Mesendoderm (in vitro differentiated cells): Measurements from ENCODE around the gene DTX1.

Experiments used
- DNase-seq: peaks from one replicate; pipeline ENCODE4 v3.0.0; 2013
- H2AK5ac ChIP-seq: 2 replicates; pipeline ENCODE4 v1.6.1; 2013; ENCODE audit warnings: low read length, inconsistent platforms
- H2BK120ac ChIP-seq: 2 replicates; pipeline ENCODE4 v1.6.1; 2013; ENCODE audit warnings: low read depth, mild to moderate bottlenecking, low read length, moderate library complexity, mixed read lengths
- H2BK15ac ChIP-seq: replicated peaks from 2 replicates; pipeline ENCODE4 v1.6.1; 2013; ENCODE audit warnings: low read depth, mild to moderate bottlenecking, moderate library complexity
- H2BK5ac ChIP-seq: 2 replicates; pipeline ENCODE4 v1.6.1; 2013; ENCODE audit warnings: low read length, inconsistent platforms
- H3K18ac ChIP-seq: 2 replicates; pipeline ENCODE4 v1.6.1; 2013; ENCODE audit warnings: mild to moderate bottlenecking, low read length, mixed read lengths
- H3K23ac ChIP-seq: one replicate; pipeline ENCODE4 v1.6.1; 2013; ENCODE audit warnings: low read length
- H3K27ac ChIP-seq: 2 replicates; pipeline ENCODE4 v1.5.1; 2013; ENCODE audit warnings: low read depth, mild to moderate bottlenecking, inconsistent platforms, low read length, moderate library complexity
- H3K27me3 ChIP-seq: 2 replicates; pipeline ENCODE4 v1.6.1; 2013; ENCODE audit warnings: low read length, control low read depth, mild to moderate bottlenecking, inconsistent platforms; ENCODE audit not compliant: insufficient read depth, poor library complexity
- H3K36me3 ChIP-seq: 2 replicates; pipeline ENCODE4 v1.6.1; 2013; ENCODE audit warnings: low read length, inconsistent platforms; ENCODE audit not compliant: control insufficient read depth, insufficient read depth
- H3K4ac ChIP-seq: one replicate; pipeline ENCODE4 v1.6.1; 2013; ENCODE audit warnings: low read depth, mild to moderate bottlenecking, low read length, moderate library complexity
- H3K4me1 ChIP-seq: 2 replicates; pipeline ENCODE4 v1.6.1; 2013; ENCODE audit warnings: low read depth, low read length, inconsistent platforms; ENCODE audit not compliant: control insufficient read depth
- H3K4me2 ChIP-seq: 2 replicates; pipeline ENCODE4 v1.6.1; 2013; ENCODE audit warnings: low read length
- H3K4me3 ChIP-seq: 2 replicates; pipeline ENCODE4 v1.5.1; 2013; ENCODE audit warnings: mild to moderate bottlenecking, low read length
- H3K56ac ChIP-seq: one replicate; pipeline ENCODE4 v1.6.1; 2013; ENCODE audit warnings: low read length
- H3K79me1 ChIP-seq: 2 replicates; pipeline ENCODE4 v1.6.1; 2013; ENCODE audit warnings: low read length, inconsistent platforms
- H3K79me2 ChIP-seq: 2 replicates; pipeline ENCODE4 v1.6.1; 2013; ENCODE audit warnings: mild to moderate bottlenecking, low read length; ENCODE audit not compliant: control insufficient read depth, insufficient read depth
- H3K9ac ChIP-seq: 2 replicates; pipeline ENCODE4 v1.6.1; 2013; ENCODE audit warnings: low read length, inconsistent platforms
- H4K5ac ChIP-seq: one replicate; pipeline ENCODE4 v1.6.1; 2013; ENCODE audit warnings: low read length
- H4K8ac ChIP-seq: one replicate; pipeline ENCODE4 v1.6.1; 2013; ENCODE audit warnings: low read depth, mild to moderate bottlenecking, control low read depth, low read length, moderate library complexity
- WGBS: extraction: QIAGEN DNeasy Blood & Tissue Kit; methylation state at CpG from one replicate; pipeline ENCODE4 v1.1.7; 2013; ENCODE audit warnings: low lambda C conversion rate, missing lambda C conversion rate; ENCODE audit not compliant: insufficient coverage; ENCODE audit errors: extremely low coverage; 5-methylcytosine and 5-hydroxymethylcytosine counted together

Gene DTX1

GRCh38 chr12:113070117-113070906 is 13.8 kb downstream of the DTX1 start:
- no peak overlapping the region for H3K56ac ChIP-seq
- H3K79me2 ChIP-seq, result no peaks in the 10 kb centered on the region
- H4K8ac ChIP-seq, result no peak overlapping the region
- H3K4me1 ChIP-seq, result no peaks in the 10 kb centered on the region
- no peak overlapping the region for H3K18ac ChIP-seq
- no peak overlapping the region for H3K4me3 ChIP-seq
- no peak overlapping the region for H2BK5ac ChIP-seq
- no CpG with 5 or more reads among the region's 15 CpGs for WGBS
- H3K27ac ChIP-seq, result no peak overlapping the region
- no peaks in the 10 kb centered on the region for H3K79me1 ChIP-seq
- H3K9ac ChIP-seq, result no peak overlapping the region
- no peak overlapping the region for H3K23ac ChIP-seq
- no peak overlapping the region for H3K4me2 ChIP-seq
- H3K4ac ChIP-seq, result no peak overlapping the region
- no peaks in the 10 kb centered on the region for H3K36me3 ChIP-seq
- H2BK120ac ChIP-seq, result no peak overlapping the region
- H3K27me3 ChIP-seq, result no peaks in the 10 kb centered on the region
- no peak overlapping the region for H4K5ac ChIP-seq
- DNase-seq, result no peak
- no peak overlapping the region for H2AK5ac ChIP-seq
- H2BK15ac ChIP-seq, result no peak overlapping the region

- H3K27ac ChIP-seq, result no peak overlapping the region
- H3K9ac ChIP-seq, result no peak overlapping the region
- no peak overlapping the region for H3K4me3 ChIP-seq
- H3K79me2 ChIP-seq, result no peaks in the 10 kb centered on the region
- H4K5ac ChIP-seq, result no peak overlapping the region
- no peaks in the 10 kb centered on the region for H3K79me1 ChIP-seq
- H3K56ac ChIP-seq, result no peak overlapping the region
- no peaks in the 10 kb centered on the region for H3K27me3 ChIP-seq
- no peak overlapping the region for H2AK5ac ChIP-seq
- no peak overlapping the region for H3K4ac ChIP-seq
- H3K4me1 ChIP-seq, result no peaks in the 10 kb centered on the region
- no peak overlapping the region for H3K18ac ChIP-seq
- no peak overlapping the region for H2BK15ac ChIP-seq
- no peak overlapping the region for H2BK120ac ChIP-seq
- no CpG with 5 or more reads among the region's 21 CpGs for WGBS
- H4K8ac ChIP-seq, result no peak overlapping the region
- no peak overlapping the region for H3K23ac ChIP-seq
- no peak for DNase-seq
- no peak overlapping the region for H3K4me2 ChIP-seq
- H2BK5ac ChIP-seq, result no peak overlapping the region
- H3K36me3 ChIP-seq, result no peaks in the 10 kb centered on the region
Observed at GRCh38 chr12:113071135-113072112, 14.9 kb downstream of the DTX1 start.

GRCh38 chr12:113072136-113072535 is 15.6 kb downstream of the DTX1 start:
- no CpG with 5 or more reads among the region's 3 CpGs for WGBS
- Histone ChIP-seq H3K27ac (no peak overlapping the region), H3K79me1 (no peaks in the 10 kb centered on the region), H3K9ac (no peak overlapping the region), H4K8ac (no peak overlapping the region), H3K27me3 (no peaks in the 10 kb centered on the region), H3K56ac (no peak overlapping the region), H3K79me2 (no peaks in the 10 kb centered on the region), H3K23ac (no peak overlapping the region), H2BK15ac (no peak overlapping the region), H3K4ac (no peak overlapping the region), H3K36me3 (no peaks in the 10 kb centered on the region), H4K5ac (no peak overlapping the region), H3K4me3 (no peak overlapping the region), H2BK120ac (no peak overlapping the region), H3K4me2 (no peak overlapping the region), H3K4me1 (no peaks in the 10 kb centered on the region), H3K18ac (no peak overlapping the region), H2AK5ac (no peak overlapping the region), H2BK5ac (no peak overlapping the region)
- DNase-seq, result no peak

GRCh38 chr12:113073586-113073985 is 17.1 kb downstream of the DTX1 start:
- Histone ChIP-seq H3K27me3 (peaks cover 2% of the 10 kb centered on the region), H3K79me2 (no peaks in the 10 kb centered on the region), H3K4me2 (no peak overlapping the region), H3K36me3 (no peaks in the 10 kb centered on the region), H2BK120ac (no peak overlapping the region), H3K27ac (no peak overlapping the region), H4K5ac (no peak overlapping the region), H2BK5ac (no peak overlapping the region), H3K56ac (no peak overlapping the region), H4K8ac (no peak overlapping the region), H3K4me1 (no peaks in the 10 kb centered on the region), H3K4ac (no peak overlapping the region), H3K23ac (no peak overlapping the region), H2AK5ac (no peak overlapping the region), H3K9ac (no peak overlapping the region), H3K79me1 (no peaks in the 10 kb centered on the region), H3K4me3 (no peak overlapping the region), H2BK15ac (no peak overlapping the region), H3K18ac (no peak overlapping the region)
- DNase-seq, result no peak
- no CpG with 5 or more reads among the region's 3 CpGs for WGBS

GRCh38 chr12:113075137-113075683 is 18.7 kb downstream of the DTX1 start:
- Histone ChIP-seq H2BK15ac (no peak overlapping the region), H4K8ac (no peak overlapping the region), H3K79me2 (no peaks in the 10 kb centered on the region), H3K9ac (no peak overlapping the region), H4K5ac (no peak overlapping the region), H3K4me1 (no peaks in the 10 kb centered on the region), H3K36me3 (no peaks in the 10 kb centered on the region), H3K23ac (no peak overlapping the region), H3K27ac (no peak overlapping the region), H3K79me1 (no peaks in the 10 kb centered on the region), H3K4ac (no peak overlapping the region), H3K4me2 (no peak overlapping the region), H3K4me3 (no peak overlapping the region), H3K18ac (no peak overlapping the region), H2BK120ac (no peak overlapping the region), H2BK5ac (no peak overlapping the region), H3K56ac (no peak overlapping the region), H3K27me3 (peaks cover 2% of the 10 kb centered on the region), H2AK5ac (no peak overlapping the region)
- no peak for DNase-seq
- no CpG with 5 or more reads among the region's 6 CpGs for WGBS
